GM10248 (cell line): ENCODE results near the gene KAZN.

Experiments used
- CTCF ChIA-PET: fragments of 300-600 bp; sonication (Branson Sonifier 250); formaldehyde crosslinking; extraction: SDS; loops from one replicate; lab custom pipeline; 2021; ENCODE audit warnings: antibody characterized with exemption; lab: Yijun Ruan, JAX
- POLR2A ChIA-PET: fragments of 350-650 bp; sonication (Branson Sonifier 250); formaldehyde crosslinking; extraction: SDS; loops from one replicate; lab custom pipeline; 2020; ENCODE audit warnings: antibody characterized with exemption; lab: Yijun Ruan, JAX
- DNase-seq: peaks from one replicate; pipeline ENCODE4 v3.0.0; 2012; ENCODE audit errors: extremely low spot score
- TF ChIP-seq, protein P1 (sequence below): IDR thresholded peaks from 2 replicates; pipeline ENCODE4 v1.5.1; 2012; ENCODE audit warnings: mild to moderate bottlenecking, low read depth; ENCODE audit errors: extremely low read depth, missing control alignments, control extremely low read depth

The KAZN gene

GRCh38 chr1:14794906-14795305 is 196.4 kb downstream of the KAZN start:
- no peak for DNase-seq
- ChIA-PET CTCF (no interaction called here), POLR2A (no interaction called here)
- TF ChIP-seq, protein P1, sequence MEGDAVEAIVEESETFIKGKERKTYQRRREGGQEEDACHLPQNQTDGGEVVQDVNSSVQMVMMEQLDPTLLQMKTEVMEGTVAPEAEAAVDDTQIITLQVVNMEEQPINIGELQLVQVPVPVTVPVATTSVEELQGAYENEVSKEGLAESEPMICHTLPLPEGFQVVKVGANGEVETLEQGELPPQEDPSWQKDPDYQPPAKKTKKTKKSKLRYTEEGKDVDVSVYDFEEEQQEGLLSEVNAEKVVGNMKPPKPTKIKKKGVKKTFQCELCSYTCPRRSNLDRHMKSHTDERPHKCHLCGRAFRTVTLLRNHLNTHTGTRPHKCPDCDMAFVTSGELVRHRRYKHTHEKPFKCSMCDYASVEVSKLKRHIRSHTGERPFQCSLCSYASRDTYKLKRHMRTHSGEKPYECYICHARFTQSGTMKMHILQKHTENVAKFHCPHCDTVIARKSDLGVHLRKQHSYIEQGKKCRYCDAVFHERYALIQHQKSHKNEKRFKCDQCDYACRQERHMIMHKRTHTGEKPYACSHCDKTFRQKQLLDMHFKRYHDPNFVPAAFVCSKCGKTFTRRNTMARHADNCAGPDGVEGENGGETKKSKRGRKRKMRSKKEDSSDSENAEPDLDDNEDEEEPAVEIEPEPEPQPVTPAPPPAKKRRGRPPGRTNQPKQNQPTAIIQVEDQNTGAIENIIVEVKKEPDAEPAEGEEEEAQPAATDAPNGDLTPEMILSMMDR = no peak

GRCh38 chr1:14795589-14795988 is 197.1 kb downstream of the KAZN start:
- ChIA-PET CTCF (no interaction called here), POLR2A (no interaction called here)
- DNase-seq = no peak
- TF ChIP-seq, protein P1 = no peak

DNA sequence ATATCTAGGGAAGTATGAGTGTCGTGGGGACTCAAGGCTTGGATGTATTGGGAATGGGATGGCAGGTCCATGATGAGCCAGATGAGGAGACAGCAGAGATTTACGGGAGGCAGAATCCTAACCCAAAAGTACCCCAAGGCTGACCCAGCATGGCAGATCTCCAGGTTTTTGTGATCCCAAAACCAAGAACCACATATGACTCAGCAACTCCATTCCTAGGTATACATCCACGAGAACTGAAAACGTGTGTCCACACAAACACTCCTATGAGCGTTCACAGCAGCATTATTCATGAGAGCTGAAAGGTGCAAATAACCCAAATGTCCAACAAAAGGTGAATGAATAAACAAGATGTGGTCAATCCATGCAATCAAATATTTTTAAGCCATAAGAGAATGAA is 201.5 kb downstream of the KAZN start:
- ChIA-PET CTCF (no interaction called here), POLR2A (no interaction called here)
- TF ChIP-seq, protein P1 = no peak
- no peak for DNase-seq

DNA sequence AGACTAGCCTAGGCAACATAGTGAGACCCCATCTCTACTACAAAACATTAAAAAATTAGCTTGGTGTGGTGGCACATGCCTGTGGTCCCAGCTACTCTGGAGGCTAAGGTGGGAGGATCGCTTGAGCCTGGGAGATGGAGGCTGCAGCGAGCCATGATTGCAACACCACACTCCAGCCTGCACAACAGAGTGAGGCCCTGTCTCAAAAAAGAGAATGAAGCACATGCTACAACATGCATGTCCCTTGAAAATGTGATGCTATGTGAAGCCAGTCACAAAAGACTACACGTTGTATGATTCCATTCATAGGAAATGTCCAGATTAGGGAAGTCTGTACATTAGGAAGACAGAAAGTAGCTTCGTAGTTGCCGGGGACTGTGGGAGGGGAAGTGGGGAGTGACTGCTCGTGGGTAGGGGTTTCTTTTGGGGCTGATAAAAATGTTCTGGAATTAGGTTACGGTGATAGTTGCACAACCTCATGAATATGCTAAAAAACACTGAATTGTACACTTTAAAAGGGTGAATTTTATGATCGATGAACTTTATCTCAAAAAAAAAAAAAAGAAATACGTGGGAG is 202.1 kb downstream of the KAZN start:
- TF ChIP-seq, protein P1 = no peak
- ChIA-PET CTCF (no interaction called here), POLR2A (no interaction called here)
- no peak for DNase-seq

GRCh38 chr1:14803002-14803789 is 204.7 kb downstream of the KAZN start:
- POLR2A ChIA-PET = no interaction called here
- no peak for DNase-seq
- TF ChIP-seq, protein P1 = no peak
- CTCF ChIA-PET = no interaction called here

DNA sequence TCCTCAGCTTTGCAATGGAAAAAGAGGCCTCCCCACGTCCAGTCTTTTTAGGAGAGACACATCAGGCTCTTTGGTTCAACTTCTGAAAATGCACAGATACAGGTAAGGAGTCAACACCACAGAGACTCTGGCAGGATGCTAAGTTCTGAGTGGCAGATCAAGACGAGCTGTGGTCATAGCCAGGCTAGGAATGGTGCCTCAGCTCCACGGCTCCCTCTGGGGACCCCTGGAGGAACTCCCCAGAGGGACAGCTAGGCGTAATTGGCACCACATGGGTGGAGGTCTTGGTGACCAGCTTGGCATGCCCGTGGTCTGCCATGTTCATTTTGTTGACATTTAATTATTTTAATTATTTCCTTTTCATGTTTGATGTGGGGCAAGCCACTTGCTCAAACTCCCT is 206.1 kb downstream of the KAZN start:
- POLR2A ChIA-PET = no interaction called here
- TF ChIP-seq, protein P1 = peak; percentile 8
- DNase-seq = no peak
- CTCF ChIA-PET = interaction anchor here (1.5 kb wide), 1 partner anchor 199 kb away, joined by 3 read pairs; no protein-coding TSS in a partner anchor
